B cell (primary cell): ENCODE measurements around the gene BTBD10. TPM values are rescaled to one million over a fixed set of nuclear protein-coding genes. Genes with fewer than 3 reads are reported as not detected.
"Not testable (repeated sequence)": the region's sequence is repeated elsewhere in the genome, so short reads cannot be mapped to it uniquely, and the experiment has no call there.

Experiments used
- ATAC-seq: fragments of 200-7000 bp; cut with Tn5 transposase; one replicate; pipeline ENCODE4 v1.10.0; 2021; ENCODE audit warnings: low read depth, mild to moderate bottlenecking, moderate number of reproducible peaks, moderate library complexity
- CTCF ChIA-PET: fragments of 350-600 bp; sonication (Branson Sonifier 250); formaldehyde crosslinking; loops from one replicate; lab custom pipeline; 2021; ENCODE audit warnings: antibody characterized with exemption, inconsistent platforms; lab: Charles Lee
- POLR2A ChIA-PET: fragments of 350-600 bp; sonication (Branson Sonifier 250); formaldehyde crosslinking; loops from one replicate; lab custom pipeline; 2021; ENCODE audit warnings: antibody characterized with exemption; lab: Charles Lee
- DNase-seq: peaks from one replicate; pipeline ENCODE4 v3.0.0; 2013
- H2AFZ ChIP-seq: 2 replicates; pipeline ENCODE4 v1.6.1; 2012; ENCODE audit warnings: mild to moderate bottlenecking, low read depth, low read length; ENCODE audit not compliant: insufficient read depth, poor library complexity, severe bottlenecking
- H3K27ac ChIP-seq, 2 donors: 1 replicate in 1 of 2; 2 replicates in 1 of 2; pipeline ENCODE4 v1.5.1; 2012 to 2013; ENCODE audit warnings: low read length in 2 of 2, mild to moderate bottlenecking in 2 of 2, moderate library complexity in 1 of 2
- H3K27me3 ChIP-seq, 4 experiments: fragments of 200-600 bp in 1 of 4; sonication (generic) in 1 of 4; replicated peaks in 1 of 4; 1 replicate in 2 of 4; 2 replicates in 2 of 4; pipeline versions ENCODE4 v1.6.1 to v1.7.0; 2013 to 2016; ENCODE audit warnings: low read length in 3 of 4, mild to moderate bottlenecking in 2 of 4, mixed read lengths in 1 of 4, moderate library complexity in 1 of 4; ENCODE audit not compliant: insufficient read depth in 4 of 4, control insufficient read depth in 3 of 4; ENCODE audit errors: control extremely low read depth in 1 of 4
- H3K36me3 ChIP-seq, 2 experiments: replicated peaks in 1 of 2; 1 replicate in 1 of 2; 2 replicates in 1 of 2; pipeline versions ENCODE4 v1.6.1 to v1.7.1; 2013; ENCODE audit warnings: low read length in 1 of 2; ENCODE audit not compliant: insufficient read depth in 2 of 2, control insufficient read depth in 1 of 2; ENCODE audit errors: control extremely low read depth in 1 of 2, extremely low read depth in 1 of 2
- H3K4me1 ChIP-seq, 2 donors: fragments of 200-600 bp in 1 of 2; sonication (generic) in 1 of 2; 1 replicate in 1 of 2; 2 replicates in 1 of 2; pipeline versions ENCODE4 v1.5.1 to v1.6.1; 2013 to 2017; ENCODE audit warnings: low read length in 2 of 2; ENCODE audit not compliant: control insufficient read depth in 2 of 2, insufficient read depth in 2 of 2
- H3K4me2 ChIP-seq: replicated peaks from 2 replicates; pipeline ENCODE3; 2012; ENCODE audit warnings: mild to moderate bottlenecking, low read depth, low read length; ENCODE audit not compliant: poor library complexity, severe bottlenecking
- H3K4me3 ChIP-seq, 5 experiments: fragments of 200-600 bp in 1 of 5; sonication (generic) in 1 of 5; 1 replicate in 3 of 5; 2 replicates in 2 of 5; pipeline versions ENCODE4 v1.5.1 to v1.7.0; 2011 to 2016; ENCODE audit warnings: low read length in 4 of 5, mild to moderate bottlenecking in 4 of 5, low read depth in 2 of 5, control low read depth in 1 of 5, moderate library complexity in 1 of 5; ENCODE audit not compliant: insufficient read depth in 1 of 5; ENCODE audit errors: control extremely low read depth in 1 of 5, extremely low read depth in 1 of 5
- H3K79me2 ChIP-seq: fragments of 200-600 bp; sonication (generic); one replicate; pipeline ENCODE4 v1.6.0; 2016; ENCODE audit warnings: low read length; ENCODE audit not compliant: control insufficient read depth, insufficient read depth
- H3K9ac ChIP-seq: fragments of 200-600 bp; sonication (generic); 2 replicates; pipeline ENCODE4 v1.6.1; 2017; ENCODE audit warnings: mild to moderate bottlenecking, low read length, moderate library complexity
- H3K9me3 ChIP-seq, 3 donors: one replicate each; pipeline versions ENCODE4 v1.6.1 to v1.7.1; 2013; ENCODE audit warnings: low read length in 2 of 3; ENCODE audit not compliant: control insufficient read depth in 2 of 3, insufficient read depth in 1 of 3; ENCODE audit errors: control extremely low read depth in 1 of 3
- H4K20me1 ChIP-seq: 2 replicates; pipeline ENCODE4 v1.6.0; 2012; ENCODE audit warnings: mild to moderate bottlenecking, low read length; ENCODE audit not compliant: insufficient read depth, control insufficient read depth, poor library complexity, severe bottlenecking
- H3K27ac Mint-ChIP-seq: one replicate; pipeline ENCODE4 v1.8.0; 2021; ENCODE audit warnings: mixed read lengths
- H3K27me3 Mint-ChIP-seq: one replicate; pipeline ENCODE4 v1.8.0; 2021; ENCODE audit warnings: mixed read lengths
- H3K4me1 Mint-ChIP-seq: one replicate; pipeline ENCODE4 v1.8.0; 2021; ENCODE audit warnings: mixed read lengths
- H3K4me3 Mint-ChIP-seq: one replicate; pipeline ENCODE4 v1.8.0; 2021; ENCODE audit warnings: mixed read lengths
- H3K9me3 Mint-ChIP-seq: one replicate; pipeline ENCODE4 v1.8.0; 2022; ENCODE audit warnings: mixed read lengths; ENCODE audit not compliant: insufficient read depth
- EZH2 ChIP-seq: IDR thresholded peaks from 2 replicates; pipeline ENCODE4 v1.6.1; 2012; ENCODE audit warnings: borderline replicate concordance, low read depth, mild to moderate bottlenecking, moderate library complexity, low read length; ENCODE audit not compliant: insufficient read depth, poor library complexity, severe bottlenecking
- WGBS: methylation state at CpG from one replicate; pipeline ENCODE4 v1.1.5; 2013; ENCODE audit warnings: missing lambda C conversion rate; ENCODE audit not compliant: insufficient coverage; 5-methylcytosine and 5-hydroxymethylcytosine counted together
- intact Hi-C: fragments of 100-400 bp; cut with micrococcal nuclease; formaldehyde crosslinking; loops from one replicate; pipeline ENCODE4 v1.10.0; 2022
- polyA plus RNA-seq: library from polyadenylated mRNA; depleted of rRNA; stranded (reverse); fragments of >200 nt; gene quantifications from 2 replicates; pipeline ENCODE4 v1.2.3, GENCODE V29; 2012
- total RNA-seq, 2 donors: library from RNA; stranded (reverse); fragments of 120-200 nt in 1 of 2; gene quantifications; 1 replicate in 1 of 2; 2 replicates in 1 of 2; pipeline versions ENCODE4 v1.2.3 to v1.2.4, GENCODE V29; 2013 to 2022
- TF ChIP-seq, protein P1 (sequence below): fragments of 200-600 bp; IDR thresholded peaks from one replicate; pipeline ENCODE4 v1.8.0; 2022; ENCODE audit warnings: antibody characterized with exemption, mild to moderate bottlenecking

Gene BTBD10
- total and polyA plus RNA-seq, 2 donors (not counting 1 experiment from before 2014, with no cell fraction given), result 8.2 to 19.6 TPM

DNA sequence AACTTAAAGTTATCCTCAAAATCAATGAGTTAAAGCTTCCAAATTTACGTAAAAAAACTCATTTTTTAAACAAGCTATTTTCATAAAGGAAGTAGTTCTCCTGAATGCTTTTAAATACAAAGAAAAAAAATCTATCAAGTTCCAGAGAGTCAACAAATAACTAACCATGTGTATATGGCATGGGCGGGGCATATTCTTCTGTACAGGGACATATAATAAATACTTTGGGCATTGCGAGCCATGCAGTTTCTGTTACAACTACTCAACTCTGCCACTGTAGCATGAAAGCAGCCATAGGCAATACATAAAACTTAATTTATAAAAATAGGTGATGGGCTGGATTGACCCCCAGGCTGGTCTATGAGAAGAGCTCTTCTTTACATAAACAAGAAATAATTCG is 57.8 kb downstream of the BTBD10 start:
- TF ChIP-seq EZH2, result no peak
- TF ChIP-seq, protein P1, sequence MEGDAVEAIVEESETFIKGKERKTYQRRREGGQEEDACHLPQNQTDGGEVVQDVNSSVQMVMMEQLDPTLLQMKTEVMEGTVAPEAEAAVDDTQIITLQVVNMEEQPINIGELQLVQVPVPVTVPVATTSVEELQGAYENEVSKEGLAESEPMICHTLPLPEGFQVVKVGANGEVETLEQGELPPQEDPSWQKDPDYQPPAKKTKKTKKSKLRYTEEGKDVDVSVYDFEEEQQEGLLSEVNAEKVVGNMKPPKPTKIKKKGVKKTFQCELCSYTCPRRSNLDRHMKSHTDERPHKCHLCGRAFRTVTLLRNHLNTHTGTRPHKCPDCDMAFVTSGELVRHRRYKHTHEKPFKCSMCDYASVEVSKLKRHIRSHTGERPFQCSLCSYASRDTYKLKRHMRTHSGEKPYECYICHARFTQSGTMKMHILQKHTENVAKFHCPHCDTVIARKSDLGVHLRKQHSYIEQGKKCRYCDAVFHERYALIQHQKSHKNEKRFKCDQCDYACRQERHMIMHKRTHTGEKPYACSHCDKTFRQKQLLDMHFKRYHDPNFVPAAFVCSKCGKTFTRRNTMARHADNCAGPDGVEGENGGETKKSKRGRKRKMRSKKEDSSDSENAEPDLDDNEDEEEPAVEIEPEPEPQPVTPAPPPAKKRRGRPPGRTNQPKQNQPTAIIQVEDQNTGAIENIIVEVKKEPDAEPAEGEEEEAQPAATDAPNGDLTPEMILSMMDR, result no peak
- ATAC-seq, result no peak
- no peaks in the 10 kb centered on the region for H3K9me3 Mint-ChIP-seq
- Histone ChIP-seq H3K4me1 (no peaks in the 10 kb centered on the region), H3K9me3 (peaks cover 0 to 2% (median 0%) of the 10 kb centered on the region in 3 donors), H3K4me2 (no peak overlapping the region), H3K79me2 (no peaks in the 10 kb centered on the region), H3K27me3 (no peaks in the 10 kb centered on the region), H3K4me3 (no peak overlapping the region), H2AFZ (no peak overlapping the region), H3K27ac (no peak overlapping the region), H3K36me3 (peaks cover 7 to 41% of the 10 kb centered on the region in 2 experiments), H4K20me1 (no peaks in the 10 kb centered on the region), H3K9ac (no peak overlapping the region)
- no peak overlapping the region for H3K27ac Mint-ChIP-seq
- ChIA-PET CTCF (no interaction called here), POLR2A (no interaction called here)
- no peaks in the 10 kb centered on the region for H3K27me3 Mint-ChIP-seq
- no peak overlapping the region for H3K4me3 Mint-ChIP-seq
- intact Hi-C loops, result no loop called here
- no peak for DNase-seq
- no peaks in the 10 kb centered on the region for H3K4me1 Mint-ChIP-seq
- WGBS, result no CpG with 5 or more reads among the region's 4 CpGs

DNA sequence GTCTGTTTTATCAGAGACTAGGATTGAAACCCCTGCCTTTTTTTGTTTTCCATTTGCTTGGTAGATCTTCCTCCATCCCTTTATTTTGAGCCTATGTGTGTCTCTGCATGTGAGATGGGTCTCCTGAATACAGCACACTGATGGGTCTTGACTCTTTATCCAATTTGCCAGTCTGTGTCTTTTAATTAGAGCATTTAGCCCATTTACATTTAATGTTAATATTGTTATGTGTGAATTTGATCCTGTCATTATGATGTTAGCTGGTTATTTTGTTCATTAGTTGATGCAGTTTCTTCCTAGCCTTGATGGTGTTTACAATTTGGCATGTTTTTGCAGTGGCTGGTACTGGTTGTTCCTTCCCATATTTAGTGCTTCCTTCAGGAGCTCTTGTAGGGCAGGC is 64.7 kb downstream of the BTBD10 start:
- H3K27ac Mint-ChIP-seq, H3K27me3 ChIP-seq, intact Hi-C loops, H4K20me1 ChIP-seq, DNase-seq, H3K9me3 Mint-ChIP-seq, H3K4me3 Mint-ChIP-seq, H3K79me2 ChIP-seq, H3K9ac ChIP-seq, H3K27me3 Mint-ChIP-seq, H3K9me3 ChIP-seq, H3K4me1 Mint-ChIP-seq, H3K4me2 ChIP-seq, ATAC-seq, H3K4me1 ChIP-seq, H3K27ac ChIP-seq, CTCF ChIA-PET, POLR2A ChIA-PET, H3K4me3 ChIP-seq, H2AFZ ChIP-seq: not testable (repeated sequence)
- H3K36me3 ChIP-seq, result peaks cover 7 to 15% of the 10 kb centered on the region in 2 experiments
